IPS DF 6.9 (cell line): ENCODE data around the gene KRTAP21-2.

Experiments
- DNase-seq: peaks from one replicate; pipeline ENCODE4 v3.0.0-alpha.2; 2013; ENCODE audit warnings: low read depth, low spot score
- H3K27ac ChIP-seq: one replicate; pipeline ENCODE4 v1.5.1; 2013; ENCODE audit warnings: low read length, control low read depth
- H3K27me3 ChIP-seq: 2 replicates; pipeline ENCODE4 v1.6.1; 2013; ENCODE audit warnings: mild to moderate bottlenecking, low read length; ENCODE audit not compliant: control insufficient read depth, insufficient read depth
- H3K36me3 ChIP-seq: 2 replicates; pipeline ENCODE4 v1.6.1; 2013; ENCODE audit warnings: low read length; ENCODE audit not compliant: control insufficient read depth, insufficient read depth
- H3K4me1 ChIP-seq: 2 replicates; pipeline ENCODE4 v1.6.1; 2013; ENCODE audit warnings: low read length; ENCODE audit not compliant: control insufficient read depth, insufficient read depth
- H3K4me3 ChIP-seq: 2 replicates; pipeline ENCODE4 v1.5.1; 2013; ENCODE audit warnings: mild to moderate bottlenecking, low read length
- H3K9me3 ChIP-seq: 2 replicates; pipeline ENCODE4 v1.6.1; 2013; ENCODE audit warnings: low read length, inconsistent platforms; ENCODE audit not compliant: control insufficient read depth, insufficient read depth
- WGBS: extraction: QIAGEN DNeasy Blood & Tissue Kit; methylation state at CpG from one replicate; pipeline ENCODE4 v1.1.7; 2013; ENCODE audit warnings: mixed read lengths, missing lambda C conversion rate; ENCODE audit not compliant: insufficient read length, insufficient coverage; 5-methylcytosine and 5-hydroxymethylcytosine counted together

The KRTAP21-2 gene

GRCh38 chr21:30719401-30719800, 27.7 kb downstream of the KRTAP21-2 start:
- DNase-seq = no peak
- no peaks in the 10 kb centered on the region for H3K4me1 ChIP-seq
- no peaks in the 10 kb centered on the region for H3K36me3 ChIP-seq
- no peaks in the 10 kb centered on the region for H3K27me3 ChIP-seq
- WGBS = no CpG with 5 or more reads among the region's 1 CpG
- H3K9me3 ChIP-seq = no peaks in the 10 kb centered on the region; the same call in 1 of the 2 replicates
- H3K4me3 ChIP-seq = no peak overlapping the region
- H3K27ac ChIP-seq = no peak overlapping the region

- no peak within 1 kb of the TSS for H3K27ac ChIP-seq
- no peaks in the 10 kb centered on the region for H3K27me3 ChIP-seq
- H3K4me3 ChIP-seq = no peak within 1 kb of the TSS
- DNase-seq = no peak
- no peaks in the 10 kb centered on the region for H3K36me3 ChIP-seq
- no peaks in the 10 kb centered on the region; the same call in 1 of the 2 replicates for H3K9me3 ChIP-seq
- no CpG with 5 or more reads among the region's 3 CpGs for WGBS
- H3K4me1 ChIP-seq = no peaks in the 10 kb centered on the region
Measured at GRCh38 chr21:30718239-30718909, 28.7 kb downstream of the KRTAP21-2 start, which contains the start of gene KRTAP21-3. KRTAP21-3 (minus strand) TSS chr21:30718777; CDS start chr21:30718759, 18 bp downstream.

- WGBS = no CpG with 5 or more reads among the region's 2 CpGs
- Histone ChIP-seq H3K36me3 (no peaks in the 10 kb centered on the region), H3K27ac (no peak overlapping the region), H3K27me3 (no peaks in the 10 kb centered on the region), H3K9me3 (no peaks in the 10 kb centered on the region; the same call in 1 of the 2 replicates), H3K4me3 (no peak overlapping the region), H3K4me1 (no peaks in the 10 kb centered on the region)
- DNase-seq = no peak
Measured at GRCh38 chr21:30717105-30717504, 30.0 kb downstream of the KRTAP21-2 start.

- DNase-seq = no peak
- H3K4me3 ChIP-seq = no peak overlapping the region
- H3K9me3 ChIP-seq = peaks cover 2% of the 10 kb centered on the region
- H3K27ac ChIP-seq = no peak overlapping the region
- no peaks in the 10 kb centered on the region for H3K4me1 ChIP-seq
- H3K27me3 ChIP-seq = no peaks in the 10 kb centered on the region
- no CpG with 5 or more reads among the region's 2 CpGs for WGBS
- no peaks in the 10 kb centered on the region for H3K36me3 ChIP-seq
Measured at GRCh38 chr21:30714946-30715345, 32.1 kb downstream of the KRTAP21-2 start.

DNA sequence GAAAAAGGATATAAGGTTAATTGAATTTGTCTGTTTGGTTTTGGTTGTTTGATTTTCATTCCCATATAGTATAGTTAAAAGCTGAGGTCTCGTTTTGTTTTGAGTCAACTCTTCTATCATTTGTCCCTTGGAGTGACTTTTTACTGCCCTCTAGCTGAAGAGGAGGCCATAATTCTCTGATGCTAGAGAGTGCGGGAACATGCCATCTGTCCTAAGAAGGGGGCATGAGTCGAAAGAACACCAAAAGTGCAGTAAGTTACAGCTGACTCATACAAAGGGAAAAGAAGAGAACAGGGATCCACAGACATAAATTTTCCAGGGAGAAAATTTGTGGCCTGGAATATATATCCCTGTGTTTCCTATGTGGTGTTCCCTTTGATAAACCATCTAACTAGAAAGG, 32.6 kb downstream of the KRTAP21-2 start:
- no peaks in the 10 kb centered on the region for H3K4me1 ChIP-seq
- no peak overlapping the region for H3K27ac ChIP-seq
- H3K36me3 ChIP-seq = no peaks in the 10 kb centered on the region
- no peak overlapping the region for H3K4me3 ChIP-seq
- WGBS = no CpG with 5 or more reads among the region's 3 CpGs
- H3K27me3 ChIP-seq = no peaks in the 10 kb centered on the region
- no peak for DNase-seq
- peaks cover 2% of the 10 kb centered on the region for H3K9me3 ChIP-seq

- Histone ChIP-seq H3K4me3 (no peak overlapping the region), H3K36me3 (no peaks in the 10 kb centered on the region), H3K9me3 (peaks cover 2% of the 10 kb centered on the region), H3K27ac (no peak overlapping the region), H3K4me1 (no peaks in the 10 kb centered on the region), H3K27me3 (no peaks in the 10 kb centered on the region)
- no CpG with 5 or more reads among the region's 3 CpGs for WGBS
- DNase-seq = no peak
Measured at GRCh38 chr21:30713766-30714165, 33.3 kb downstream of the KRTAP21-2 start.

DNA sequence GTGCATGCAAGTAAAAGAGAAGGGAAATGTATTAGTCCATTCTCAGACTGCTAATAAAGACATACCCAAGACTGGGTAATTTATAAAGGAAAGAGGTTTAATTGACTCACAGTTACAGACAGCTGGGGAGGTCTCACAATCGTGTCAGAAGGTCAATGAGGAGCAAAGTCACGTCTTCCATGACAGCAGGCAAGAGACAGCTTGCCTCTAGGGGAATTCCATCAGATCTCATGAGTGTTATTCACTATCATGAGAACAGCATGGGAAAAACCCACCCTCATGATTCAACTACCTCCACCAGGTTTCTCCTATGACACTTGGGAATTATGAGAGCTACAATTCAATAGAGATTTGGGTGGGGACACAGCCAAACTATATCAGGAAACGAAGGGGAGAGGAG, 36.6 kb downstream of the KRTAP21-2 start:
- H3K27me3 ChIP-seq = no peaks in the 10 kb centered on the region
- no peaks in the 10 kb centered on the region for H3K4me1 ChIP-seq
- WGBS = no CpG with 5 or more reads among the region's 3 CpGs
- no peak for DNase-seq
- H3K4me3 ChIP-seq = no peak overlapping the region
- no peak overlapping the region for H3K27ac ChIP-seq
- H3K36me3 ChIP-seq = no peaks in the 10 kb centered on the region
- peaks cover 2% of the 10 kb centered on the region for H3K9me3 ChIP-seq

DNA sequence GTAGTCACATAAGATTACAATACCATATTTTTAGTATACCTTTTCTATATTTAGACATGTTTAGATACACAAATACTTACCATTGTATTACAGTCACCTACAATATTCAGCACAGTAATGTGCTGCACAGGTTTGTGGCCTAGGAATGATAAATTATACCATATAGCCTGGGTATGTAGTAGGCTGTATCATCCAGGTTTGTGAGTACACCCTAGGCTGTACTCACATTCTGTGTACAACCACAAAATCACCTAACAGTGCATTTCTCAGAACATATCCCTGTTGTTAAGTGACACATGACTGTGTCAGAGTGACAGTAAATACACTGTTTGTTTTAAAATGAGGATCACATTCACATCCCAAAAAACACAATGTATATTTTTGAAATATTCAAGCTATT, 39.6 kb downstream of the KRTAP21-2 start:
- DNase-seq = no peak
- Histone ChIP-seq H3K27ac (no peak overlapping the region), H3K4me3 (no peak overlapping the region), H3K27me3 (no peaks in the 10 kb centered on the region), H3K9me3 (peaks cover 2% of the 10 kb centered on the region), H3K36me3 (no peaks in the 10 kb centered on the region), H3K4me1 (no peaks in the 10 kb centered on the region)
